Small intestine (tissue), 7 donors: ENCODE results near the gene RPL36. TPM values are rescaled to one million over a fixed set of nuclear protein-coding genes. Genes with fewer than 3 reads are reported as not detected.

Experiments used
- DNase-seq, 2 donors: peaks; one replicate each; pipeline versions ENCODE4 v3.0.0 to v3.0.0-alpha.2; 2013
- FAIRE-seq: peaks from 2 replicates; lab custom pipeline; 2012; peaks lifted over from hg19 to GRCh38; lab: Jason Lieb, UNC
- H3K27ac ChIP-seq, 3 donors: one replicate each; pipeline ENCODE4 v1.5.1; 2013; ENCODE audit warnings: low read length in 2 of 3, mild to moderate bottlenecking in 2 of 3, control low read depth in 1 of 3, inconsistent platforms in 1 of 3, low read depth in 1 of 3, moderate library complexity in 1 of 3
- H3K27me3 ChIP-seq, 3 donors: one replicate each; pipeline ENCODE4 v1.6.1; 2013; ENCODE audit warnings: low read length in 3 of 3, inconsistent platforms in 1 of 3; ENCODE audit not compliant: control insufficient read depth in 3 of 3, insufficient read depth in 3 of 3
- H3K36me3 ChIP-seq, 3 donors: one replicate each; pipeline ENCODE4 v1.6.1; 2013; ENCODE audit warnings: low read length in 3 of 3, inconsistent platforms in 1 of 3, low read depth in 1 of 3, mild to moderate bottlenecking in 1 of 3, moderate library complexity in 1 of 3; ENCODE audit not compliant: control insufficient read depth in 3 of 3, insufficient read depth in 2 of 3
- H3K4me1 ChIP-seq, 3 donors: one replicate each; pipeline ENCODE4 v1.6.1; 2013; ENCODE audit warnings: low read length in 2 of 3, inconsistent platforms in 1 of 3, low read depth in 1 of 3, mild to moderate bottlenecking in 1 of 3, moderate library complexity in 1 of 3; ENCODE audit not compliant: control insufficient read depth in 3 of 3, insufficient read depth in 2 of 3
- H3K4me3 ChIP-seq, 3 donors: one replicate each; pipeline ENCODE4 v1.5.1; 2013; ENCODE audit warnings: low read length in 3 of 3, control low read depth in 1 of 3, inconsistent platforms in 1 of 3, low read depth in 1 of 3, mild to moderate bottlenecking in 1 of 3, moderate library complexity in 1 of 3
- H3K9me3 ChIP-seq, 2 donors: one replicate each; pipeline ENCODE4 v1.6.1; 2013; ENCODE audit warnings: low read depth in 1 of 2, low read length in 1 of 2; ENCODE audit not compliant: control insufficient read depth in 2 of 2, insufficient read depth in 1 of 2
- WGBS, 3 donors: extraction: QIAGEN DNeasy Blood & Tissue Kit; methylation state at CpG; one replicate each; pipeline ENCODE4 v1.1.7; 2013; 5-methylcytosine and 5-hydroxymethylcytosine counted together
- polyA plus RNA-seq, 4 donors: library from polyadenylated mRNA; stranded (reverse) in 3 of 4; unstranded in 1 of 4; fragments of 200-250 nt in 3 of 4; fragments of 120-200 nt in 1 of 4; gene quantifications; one replicate each; pipeline versions ENCODE4 v1.2.1 to v1.2.3, GENCODE V29; 2013
- donor health status: healthy with polysubstance abuse.
- donor health status: control.
- donor health status: control.
- donor health status: Bipolar disorder and iron deficiency.
- donor health status: healthy.

The RPL36 gene
- polyA plus RNA-seq, 4 donors, result 945 to 1,946 (median 1,407) TPM

GRCh38 chr19:5694167-5694955 lies 4.3 kb downstream of the RPL36 start:
- Histone ChIP-seq H3K4me3 (no peak overlapping the region), H3K27ac (no peak overlapping the region), H3K27me3 (no peaks in the 10 kb centered on the region), H3K4me1 (peaks cover 0 to 14% (median 0%) of the 10 kb centered on the region in 3 donors), H3K36me3 (peaks cover 6 to 84% (median 23%) of the 10 kb centered on the region in 3 donors), H3K9me3 (no peaks in the 10 kb centered on the region)
- WGBS, 3 donors, result 89 to 92% (median 91%) methylated on average over 41 to 45 of the region's 45 CpGs
- no peak for FAIRE-seq
- no peak for DNase-seq

GRCh38 chr19:5694956-5695648 lies 5.0 kb downstream of the RPL36 start:
- FAIRE-seq (no peak), DNase-seq (no peak)
- Histone ChIP-seq H3K27me3 (no peaks in the 10 kb centered on the region), H3K4me3 (no peak overlapping the region), H3K36me3 (peaks cover 6 to 90% (median 23%) of the 10 kb centered on the region in 3 donors), H3K4me1 (peaks cover 0 to 14% (median 0%) of the 10 kb centered on the region in 3 donors), H3K9me3 (no peaks in the 10 kb centered on the region), H3K27ac (no peak overlapping the region)
- WGBS, 3 donors, result 87 to 92% (median 89%) methylated on average over 8 of the region's 8 CpGs

GRCh38 chr19:5695649-5696195 lies 5.6 kb downstream of the RPL36 start:
- Histone ChIP-seq H3K4me3 (no peak overlapping the region), H3K4me1 (peaks cover 0 to 14% (median 0%) of the 10 kb centered on the region in 3 donors), H3K36me3 (peaks cover 9 to 96% (median 23%) of the 10 kb centered on the region in 3 donors), H3K27ac (no peak overlapping the region), H3K9me3 (no peaks in the 10 kb centered on the region), H3K27me3 (no peaks in the 10 kb centered on the region)
- no peak for DNase-seq
- FAIRE-seq, result no peak
- WGBS, 3 donors, result 84 to 85% (median 85%) methylated on average over 28 of the region's 28 CpGs

DNA sequence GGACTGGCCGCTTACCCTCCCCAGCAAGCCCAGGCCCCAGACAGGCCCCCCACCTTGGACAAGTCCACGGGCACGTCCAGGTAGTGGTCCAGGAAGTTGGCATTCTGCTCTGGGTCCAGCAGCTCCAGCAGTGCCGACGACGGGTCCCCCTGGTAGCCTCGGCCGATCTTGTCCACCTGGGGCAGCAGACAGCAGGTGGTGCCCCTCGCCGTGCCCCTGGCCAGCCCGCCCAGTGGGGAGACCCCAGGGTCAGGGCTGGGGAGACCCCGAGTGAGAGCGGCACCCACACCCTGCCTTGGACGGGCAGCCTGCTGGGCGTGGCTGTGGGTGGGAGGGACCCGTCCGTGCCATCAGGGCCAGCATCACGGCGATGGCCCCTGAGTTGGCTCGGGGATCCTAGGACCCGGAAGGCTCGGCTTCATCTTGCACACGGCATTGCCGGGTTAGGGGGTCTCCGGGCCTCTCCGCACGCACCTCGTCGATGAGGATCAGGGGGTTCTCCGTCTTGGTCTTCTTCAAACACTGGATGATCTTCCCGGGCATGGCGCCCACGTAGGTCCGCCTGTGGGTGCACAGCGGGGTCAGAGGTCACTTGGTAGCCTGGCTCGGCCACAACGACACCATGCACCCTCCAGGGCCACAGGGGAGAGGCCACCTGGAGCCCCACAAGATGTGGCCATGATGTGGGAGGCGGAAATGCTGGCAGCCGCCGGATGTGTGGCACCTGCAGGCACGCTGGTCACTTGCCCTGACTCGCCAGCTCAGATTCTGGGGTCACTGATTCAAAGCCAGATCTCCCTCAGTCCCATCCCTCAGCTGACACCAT lies 6.3 kb downstream of the RPL36 start:
- H3K27me3 ChIP-seq, result no peaks in the 10 kb centered on the region
- H3K4me1 ChIP-seq, result peaks cover 0 to 14% (median 0%) of the 10 kb centered on the region in 3 donors
- FAIRE-seq, result no peak
- H3K36me3 ChIP-seq, result peaks cover 9 to 97% (median 23%) of the 10 kb centered on the region in 3 donors
- 84 to 89% (median 88%) methylated on average over 37 to 42 of the region's 42 CpGs for WGBS, 3 donors
- peaks cover 0 to 5% of the 10 kb centered on the region in 2 donors for H3K9me3 ChIP-seq
- DNase-seq, result no peak
- H3K4me3 ChIP-seq, result no peak overlapping the region
- H3K27ac ChIP-seq, result no peak overlapping the region

- 80% methylated on average over 22 to 25 of the region's 25 CpGs for WGBS, 3 donors
- H3K4me1 ChIP-seq, result peaks cover 0 to 8% (median 0%) of the 10 kb centered on the region in 3 donors
- H3K4me3 ChIP-seq, result no peak overlapping the region
- peaks cover 0 to 5% of the 10 kb centered on the region in 2 donors for H3K9me3 ChIP-seq
- no peak for DNase-seq
- no peak overlapping the region for H3K27ac ChIP-seq
- H3K27me3 ChIP-seq, result no peaks in the 10 kb centered on the region
- peaks cover 9 to 88% (median 23%) of the 10 kb centered on the region in 3 donors for H3K36me3 ChIP-seq
- FAIRE-seq, result no peak
Observed at GRCh38 chr19:5697022-5697889, 7.2 kb downstream of the RPL36 start.

DNA sequence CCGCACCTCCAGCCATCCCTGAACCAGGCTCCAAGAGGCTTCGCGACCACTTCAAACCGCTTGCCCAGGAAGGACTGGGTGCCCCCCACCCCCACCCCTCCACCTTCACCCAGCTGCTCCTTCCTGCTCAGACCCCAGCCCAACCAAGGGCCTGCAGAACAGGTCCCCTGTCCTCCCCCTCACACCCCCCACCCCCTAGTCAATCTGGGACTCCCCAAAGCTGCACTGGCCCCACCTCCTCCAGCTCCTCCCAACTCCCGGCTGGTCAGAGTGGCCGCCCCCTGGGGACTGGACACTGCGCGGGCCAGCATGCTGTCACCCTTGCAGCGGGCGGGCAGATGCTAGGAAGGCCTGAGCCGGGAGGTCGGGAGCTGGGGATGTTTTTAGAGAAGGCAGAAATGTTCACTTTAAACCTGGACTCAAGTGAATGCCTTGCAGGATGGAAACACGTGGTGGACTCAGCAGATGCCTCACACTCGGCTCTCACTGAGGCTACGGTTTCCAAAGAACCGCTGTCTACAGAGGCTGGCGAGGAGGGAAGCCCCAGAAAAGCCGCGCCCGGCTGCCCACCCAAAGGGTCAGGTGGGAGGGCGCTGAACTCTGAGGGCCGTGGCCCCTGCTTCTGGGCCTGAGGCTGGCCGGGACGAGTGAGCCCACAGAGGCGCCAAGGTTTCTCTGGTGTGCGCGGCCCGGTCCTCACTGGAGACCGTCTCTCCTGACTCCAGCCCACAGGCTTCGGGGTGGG lies 8.0 kb downstream of the RPL36 start:
- DNase-seq (no peak), FAIRE-seq (no peak)
- Histone ChIP-seq H3K4me1 (no peaks in the 10 kb centered on the region), H3K9me3 (peaks cover 0 to 5% of the 10 kb centered on the region in 2 donors), H3K27me3 (no peaks in the 10 kb centered on the region), H3K4me3 (no peak overlapping the region), H3K27ac (no peak overlapping the region), H3K36me3 (peaks cover 9 to 82% (median 23%) of the 10 kb centered on the region in 3 donors)
- 84 to 89% (median 88%) methylated on average over 25 to 30 of the region's 30 CpGs for WGBS, 3 donors
